T-helper 1 cell treated with Interleukin-12 subunit alpha and Interleukin-12 subunit beta and Interleukin-4 antibody, amounts not matched to agents 30 ng/mL and 1 ng/mL, for 36 hours (primary cell): ENCODE measurements around the gene RAB35. TPM values are rescaled to one million over a fixed set of nuclear protein-coding genes. Genes with fewer than 3 reads are reported as not detected.

Experiments used
- intact Hi-C: fragments of 100-400 bp; cut with micrococcal nuclease; formaldehyde crosslinking; loops from one replicate; pipeline ENCODE4 v1.15.1; 2024
- total RNA-seq: library from RNA; stranded (reverse); gene quantifications from 2 replicates; pipeline ENCODE4 v1.2.3, GENCODE V29; 2022

The RAB35 gene
- total RNA-seq, 1 donor from 2014 or later = 96.6 TPM

DNA sequence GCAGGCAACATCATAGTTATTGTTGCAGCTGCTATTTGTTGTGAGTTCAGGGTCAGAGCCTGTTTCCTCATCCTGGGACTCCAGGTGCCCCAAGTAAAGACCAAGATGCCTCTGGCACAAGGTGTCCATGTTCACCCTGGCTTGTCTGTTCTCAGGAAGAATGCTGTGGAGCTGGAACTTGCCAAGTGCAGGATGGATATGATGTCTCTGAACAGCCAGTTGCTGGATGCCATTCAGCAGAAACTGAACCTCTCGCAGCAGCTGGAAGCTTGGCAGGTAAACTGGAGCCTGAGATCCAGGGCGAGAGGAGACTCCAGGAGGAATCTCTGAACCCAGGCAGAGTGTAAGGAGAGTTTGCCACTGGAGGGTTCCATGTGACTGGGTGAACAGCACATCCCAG is 26.8 kb downstream of the RAB35 start:
- intact Hi-C loops = no loop called here

DNA sequence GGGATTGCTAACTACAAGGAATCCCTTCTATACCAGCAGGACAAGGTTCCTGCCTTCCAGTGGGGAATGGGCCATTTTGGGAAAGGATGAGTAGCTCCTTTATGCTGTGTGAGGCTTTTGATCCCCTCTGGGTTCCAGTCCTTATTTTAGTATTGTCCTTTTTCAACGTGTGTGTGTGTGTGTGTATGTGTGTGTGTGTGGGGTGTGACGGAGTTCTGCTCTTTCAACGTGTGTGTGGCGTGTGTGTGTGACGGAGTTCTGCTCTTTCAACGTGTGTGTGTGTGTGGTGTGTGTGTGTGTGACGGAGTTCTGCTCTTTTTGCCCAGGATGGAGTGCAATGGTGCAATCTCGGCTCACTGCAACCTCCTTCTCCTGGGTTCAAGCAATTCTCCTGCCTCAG is 27.4 kb downstream of the RAB35 start:
- intact Hi-C loops = no loop called here

DNA sequence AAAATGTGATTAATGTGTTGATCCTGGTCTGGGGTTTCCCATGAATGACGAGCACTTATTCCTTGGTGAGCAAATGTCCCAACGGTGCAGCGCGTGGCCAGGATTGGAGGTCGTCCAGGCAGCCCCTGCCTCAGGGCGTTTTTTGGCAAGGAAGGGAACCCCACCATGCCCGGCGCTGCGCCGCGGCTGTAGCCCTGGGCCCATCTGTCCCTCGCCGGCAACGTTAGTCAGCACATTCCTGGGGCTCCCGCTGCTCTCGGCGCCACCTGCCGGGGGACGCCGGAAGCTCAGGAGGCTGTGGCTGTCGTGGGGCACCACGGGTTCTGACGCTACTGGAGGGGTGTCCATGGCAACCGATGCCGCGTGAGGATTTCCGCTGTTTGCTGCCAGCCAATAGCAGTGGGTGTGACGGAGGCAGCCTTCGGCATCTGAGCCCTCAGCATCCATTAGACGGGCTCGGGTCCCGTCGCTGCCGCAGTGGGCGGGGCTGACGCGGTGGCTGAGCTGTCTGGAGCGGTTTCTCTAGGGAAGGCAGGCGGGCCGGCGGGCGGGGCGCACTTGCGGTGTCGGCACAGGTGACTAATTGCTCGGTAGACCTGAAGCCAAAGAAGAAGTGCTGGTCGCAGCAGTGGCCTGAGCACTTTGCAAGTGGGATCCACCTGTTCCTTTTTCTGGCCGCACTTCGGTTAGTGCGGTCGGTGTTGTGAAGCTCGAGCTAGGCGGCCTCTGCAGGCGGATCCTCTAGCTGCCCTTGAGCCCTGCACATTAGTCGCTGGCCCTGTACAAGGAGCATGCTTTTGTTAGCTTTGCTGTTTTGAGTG is 29.5 kb downstream of the RAB35 start:
- intact Hi-C loops = loop anchor here (1.0 kb wide), 13 partner anchors 29 to 420 kb away; partner anchors contain the start of genes CIT, RAB35 and RPLP0

DNA sequence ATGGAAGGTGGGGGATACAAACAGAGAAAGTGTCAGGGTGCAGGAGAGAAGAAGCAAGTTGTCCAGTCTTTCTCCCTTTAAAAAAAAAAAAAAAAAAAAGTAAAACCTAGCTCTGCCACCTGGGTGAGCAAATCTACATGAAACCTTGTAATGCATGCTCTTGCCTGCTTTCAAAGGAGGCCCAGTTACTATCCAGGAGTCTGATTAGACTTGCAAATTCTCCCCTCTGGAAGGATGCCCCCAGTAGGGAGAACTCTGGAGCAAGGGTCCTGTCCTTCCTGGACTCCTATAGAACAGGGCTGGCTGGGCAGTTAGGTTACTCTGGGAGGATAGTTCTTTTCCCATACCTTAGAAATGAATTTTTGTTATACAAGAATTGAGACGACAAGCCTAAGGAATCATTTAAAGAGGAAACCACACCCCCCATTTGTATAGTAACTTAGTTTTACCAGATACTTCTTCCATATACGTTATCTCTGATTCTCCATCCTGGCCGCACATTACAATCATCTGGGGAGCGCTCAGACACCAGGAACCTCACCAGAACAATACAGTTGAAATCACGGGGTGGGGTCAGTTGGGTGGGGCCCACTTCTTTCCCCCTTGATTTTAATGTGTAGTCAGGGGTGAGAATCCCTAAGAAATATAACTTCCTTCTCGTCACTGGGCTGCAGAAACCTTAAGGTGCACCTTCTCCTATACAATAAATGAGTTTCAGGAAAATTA is 30.5 kb downstream of the RAB35 start:
- intact Hi-C loops = no loop called here

DNA sequence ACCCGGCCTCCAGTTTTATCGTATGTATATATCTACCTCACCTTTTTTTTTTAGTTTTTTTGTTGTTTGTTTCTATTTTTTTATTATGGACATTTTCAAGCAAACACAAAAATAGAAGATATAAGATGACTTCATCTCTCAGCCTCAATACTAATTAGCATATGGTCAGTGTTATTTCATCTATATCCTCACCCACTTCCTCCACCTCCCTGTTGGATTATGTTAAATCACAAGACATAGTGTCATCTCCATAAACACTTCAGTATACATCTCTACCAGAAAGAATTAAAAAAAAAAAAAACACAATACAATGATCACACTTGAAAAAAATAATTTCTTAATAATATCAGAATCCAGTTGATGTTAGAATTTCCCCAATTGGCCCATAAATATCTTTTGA is 34.9 kb downstream of the RAB35 start:
- intact Hi-C loops = no loop called here

DNA sequence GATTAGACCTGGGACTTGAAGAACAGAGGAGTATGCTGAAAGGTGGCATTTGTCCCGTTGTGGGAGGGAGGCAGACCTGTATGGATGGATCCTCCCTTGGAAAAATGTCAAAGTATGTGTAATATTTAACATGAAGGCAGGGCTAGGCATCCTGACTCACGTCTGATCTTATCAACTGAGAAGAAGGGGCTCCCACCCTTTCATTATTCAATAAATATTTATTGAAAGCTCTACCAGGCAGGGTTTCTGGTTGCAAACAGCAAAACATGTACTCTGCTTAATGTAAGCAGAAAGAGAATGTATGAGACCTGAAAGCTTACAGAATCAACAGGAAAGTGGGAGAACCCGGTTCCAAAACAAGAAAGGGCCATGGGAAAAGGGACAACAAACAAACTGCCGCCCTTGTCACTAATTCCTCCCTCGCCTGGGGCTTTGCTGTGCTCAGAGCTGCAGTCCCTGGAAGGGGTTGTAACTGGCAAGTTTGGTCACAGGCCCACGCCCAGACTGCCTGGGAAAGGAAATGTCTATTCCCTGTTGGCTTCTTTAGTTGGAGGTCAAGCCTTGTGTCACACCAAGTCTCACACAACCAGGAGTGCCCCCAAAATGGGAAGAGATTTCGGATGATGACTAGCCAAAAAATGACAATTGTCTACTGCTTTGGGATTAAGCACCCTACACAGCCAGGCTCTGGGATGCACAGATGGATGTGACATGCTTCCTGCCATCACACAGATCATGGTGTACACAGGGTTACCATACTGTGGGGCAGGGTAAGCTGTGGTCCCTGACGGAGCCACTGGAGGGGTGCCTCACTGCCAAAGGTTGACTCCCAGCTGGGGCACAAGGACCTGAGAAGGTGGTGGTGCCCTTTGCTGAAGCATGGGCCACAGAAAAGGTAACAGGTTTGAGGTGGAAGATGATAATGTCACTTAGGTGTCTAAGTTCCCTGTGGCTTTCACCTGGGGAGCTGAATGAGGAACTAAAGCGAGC is 36.8 kb downstream of the RAB35 start:
- intact Hi-C loops = no loop called here

DNA sequence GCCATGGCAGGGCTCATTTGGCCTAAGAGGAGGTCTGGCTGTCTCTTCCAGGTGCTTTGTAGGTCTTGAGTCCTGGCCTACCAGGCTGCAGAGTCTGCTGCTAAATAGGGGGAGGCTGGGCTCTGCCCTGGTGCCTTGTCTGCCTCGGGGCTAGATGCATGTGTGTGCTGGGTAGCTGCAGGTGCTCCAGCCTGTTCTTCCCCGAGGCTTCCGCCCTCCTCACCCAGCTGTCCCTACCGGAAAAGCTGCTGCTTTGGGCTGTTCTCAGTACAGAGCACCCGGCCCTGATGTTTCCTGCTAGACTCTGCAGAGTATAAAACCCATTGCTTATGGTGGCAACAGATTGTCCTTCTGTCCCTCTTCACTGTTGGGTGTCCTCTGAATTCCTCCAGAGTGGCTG is 37.7 kb downstream of the RAB35 start:
- intact Hi-C loops = no loop called here

DNA sequence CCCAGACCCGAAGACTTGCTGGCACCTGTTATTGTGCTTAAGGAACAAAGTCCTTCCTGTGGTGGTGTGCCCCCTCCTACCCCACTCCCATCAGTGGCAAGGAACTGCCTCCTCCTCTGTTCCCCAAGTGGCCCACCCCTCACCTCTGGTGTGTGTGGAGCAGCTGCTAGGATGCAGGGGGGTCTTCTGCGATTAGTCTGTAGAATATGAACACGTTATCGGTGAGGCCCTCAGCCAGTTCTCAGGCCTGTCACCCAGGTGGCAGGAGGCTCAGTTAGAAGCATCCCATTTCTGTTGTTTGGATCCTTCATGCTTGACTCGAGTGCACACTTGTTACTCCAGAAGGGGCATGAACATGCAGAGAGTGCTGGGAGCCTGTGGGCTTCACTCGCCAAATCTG is 39.3 kb downstream of the RAB35 start:
- intact Hi-C loops = no loop called here

DNA sequence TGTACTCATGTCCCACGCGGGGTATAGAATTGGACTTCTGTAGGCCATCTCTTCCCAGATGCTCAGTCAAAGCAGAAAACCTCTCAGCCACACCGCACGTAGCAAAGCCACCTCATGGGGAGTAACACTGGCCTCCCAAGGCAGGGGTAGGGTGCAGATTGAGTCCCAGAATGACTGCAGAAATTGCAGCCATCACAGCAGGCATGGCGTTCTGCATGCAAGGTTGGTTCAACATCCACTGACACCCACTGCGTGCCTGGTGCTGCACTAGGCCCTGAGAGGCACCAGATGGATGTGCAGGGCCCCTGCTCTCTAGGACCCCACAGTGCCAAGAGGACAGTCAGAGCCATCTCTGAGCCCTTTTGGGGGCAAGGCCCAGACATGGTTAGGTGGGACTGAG is 39.9 kb downstream of the RAB35 start:
- intact Hi-C loops = no loop called here

DNA sequence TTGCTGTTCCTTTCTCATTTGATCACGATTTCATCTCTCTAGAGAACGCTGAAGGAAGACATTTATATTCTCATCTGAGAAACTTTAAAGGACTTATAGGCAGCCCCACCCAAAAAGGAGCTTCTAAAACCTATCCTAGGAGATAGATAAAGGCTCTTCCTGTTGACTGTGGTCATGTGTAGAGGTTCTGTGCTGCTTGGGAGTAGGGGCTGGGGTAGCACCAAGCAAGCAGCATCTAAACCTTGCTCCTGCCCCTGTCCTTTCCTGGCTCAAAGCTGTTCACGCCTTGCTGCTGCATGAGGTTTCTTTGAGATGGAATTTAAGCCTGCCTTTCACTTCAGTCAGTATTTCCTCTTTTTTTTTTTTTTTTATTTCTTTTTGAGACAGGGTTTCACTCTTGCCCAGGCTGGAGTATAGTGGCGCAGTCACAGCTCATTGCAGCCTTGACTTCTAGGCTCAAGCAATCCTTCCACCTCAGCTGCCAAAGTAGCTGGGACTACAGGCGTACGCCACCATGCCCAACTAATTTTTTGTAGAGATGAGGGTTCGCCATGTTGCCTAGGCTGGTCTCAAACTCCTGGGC is 41.4 kb downstream of the RAB35 start:
- intact Hi-C loops = no loop called here

DNA sequence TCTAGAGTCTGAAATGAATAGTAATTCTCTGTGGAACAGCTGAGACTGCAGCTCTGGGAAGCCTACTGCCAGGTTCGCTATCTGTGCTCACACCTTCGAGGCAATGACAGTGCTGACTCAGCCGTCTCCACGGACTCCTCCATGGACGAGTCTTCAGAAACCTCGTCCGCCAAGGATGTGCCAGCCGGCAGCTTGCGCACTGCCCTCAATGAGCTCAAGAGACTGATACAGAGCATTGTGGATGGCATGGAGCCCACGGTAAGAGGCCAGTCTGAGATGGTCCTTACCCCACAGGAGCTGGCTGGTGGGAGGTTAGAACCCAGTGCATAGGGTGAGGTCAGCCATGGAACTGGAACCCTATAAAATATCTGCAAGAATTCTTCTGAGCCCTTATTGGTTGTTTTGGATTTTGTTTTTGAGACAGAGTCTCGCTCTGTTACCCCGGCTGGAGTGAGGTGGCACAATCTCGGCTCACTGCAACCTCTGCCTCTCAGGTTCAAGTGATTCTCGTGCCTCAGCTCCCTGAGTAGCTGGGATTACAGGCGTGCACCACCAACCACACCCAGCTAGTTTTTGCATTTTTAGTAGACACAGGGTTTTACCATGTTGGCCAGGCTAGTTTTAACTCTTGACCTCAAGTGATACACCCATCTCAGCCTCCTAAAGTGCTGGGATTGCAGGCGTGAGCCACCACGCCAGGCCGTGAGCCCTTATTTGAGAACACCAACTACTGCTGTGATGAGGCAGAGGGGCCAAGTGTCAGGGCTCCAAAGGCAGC is 43.9 kb downstream of the RAB35 start:
- intact Hi-C loops = no loop called here

DNA sequence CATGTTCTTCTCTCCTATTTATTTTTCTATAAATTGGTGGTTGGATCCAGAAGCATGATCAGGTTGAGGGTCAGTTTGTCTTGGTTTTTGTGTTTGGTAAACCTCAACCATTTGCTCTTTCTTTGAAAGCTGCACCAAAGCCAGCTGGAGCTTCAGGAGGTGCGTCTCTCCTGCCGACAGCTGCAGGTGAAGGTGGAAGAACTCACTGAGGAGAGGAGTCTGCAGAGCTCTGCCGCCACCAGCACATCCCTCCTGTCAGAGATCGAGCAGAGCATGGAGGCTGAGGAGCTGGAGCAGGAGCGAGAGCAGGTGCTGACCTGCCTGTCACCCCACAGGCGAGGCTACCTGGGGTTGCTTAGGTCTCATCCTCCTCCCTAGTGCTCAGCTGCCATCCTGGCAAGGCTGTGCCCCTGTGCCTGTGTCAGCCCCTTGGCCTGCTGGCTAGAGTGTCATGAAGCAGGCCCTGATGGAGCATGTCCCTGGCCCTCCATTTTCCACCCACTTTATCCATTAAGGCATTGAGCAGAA is 45.0 kb downstream of the RAB35 start:
- intact Hi-C loops = no loop called here

DNA sequence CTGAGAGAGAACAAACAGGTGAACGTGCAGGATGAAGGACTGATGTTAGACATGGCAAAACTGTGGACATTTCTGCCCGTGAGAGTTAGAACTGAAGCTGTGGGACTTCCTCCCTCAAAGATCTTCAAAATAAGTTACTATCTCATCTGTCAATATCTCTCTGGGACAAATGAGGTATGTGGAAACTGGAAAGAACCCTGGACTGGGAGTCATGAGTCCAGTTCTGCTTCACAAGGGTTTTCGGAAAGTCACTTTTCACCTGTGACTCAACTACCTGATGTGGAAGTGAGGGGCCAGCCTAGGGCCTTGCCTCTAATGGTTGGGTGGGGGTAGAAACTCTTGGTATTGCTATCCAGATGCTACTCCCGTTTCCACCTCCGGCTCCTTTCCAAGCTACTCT is 47.3 kb downstream of the RAB35 start:
- intact Hi-C loops = no loop called here

DNA sequence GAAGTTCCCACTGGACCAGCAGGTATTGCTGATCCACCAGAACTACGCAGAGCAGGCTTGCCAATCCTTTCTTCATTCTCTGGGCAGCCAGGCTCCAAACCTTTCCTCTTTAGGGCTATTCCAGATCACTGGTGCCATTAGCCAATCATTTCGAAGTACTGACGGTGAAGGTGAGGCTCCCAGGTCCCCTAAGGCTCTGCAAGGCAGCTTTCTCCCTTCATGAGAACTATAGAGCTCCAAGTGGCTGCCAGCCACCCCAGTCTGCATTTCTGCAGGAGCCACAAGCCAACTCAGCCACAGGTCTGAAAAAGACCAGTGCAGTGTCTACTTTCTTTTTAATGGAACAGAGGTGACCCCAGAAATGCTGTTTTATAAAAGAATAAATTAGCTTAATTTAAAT is 48.7 kb downstream of the RAB35 start:
- intact Hi-C loops = no loop called here

DNA sequence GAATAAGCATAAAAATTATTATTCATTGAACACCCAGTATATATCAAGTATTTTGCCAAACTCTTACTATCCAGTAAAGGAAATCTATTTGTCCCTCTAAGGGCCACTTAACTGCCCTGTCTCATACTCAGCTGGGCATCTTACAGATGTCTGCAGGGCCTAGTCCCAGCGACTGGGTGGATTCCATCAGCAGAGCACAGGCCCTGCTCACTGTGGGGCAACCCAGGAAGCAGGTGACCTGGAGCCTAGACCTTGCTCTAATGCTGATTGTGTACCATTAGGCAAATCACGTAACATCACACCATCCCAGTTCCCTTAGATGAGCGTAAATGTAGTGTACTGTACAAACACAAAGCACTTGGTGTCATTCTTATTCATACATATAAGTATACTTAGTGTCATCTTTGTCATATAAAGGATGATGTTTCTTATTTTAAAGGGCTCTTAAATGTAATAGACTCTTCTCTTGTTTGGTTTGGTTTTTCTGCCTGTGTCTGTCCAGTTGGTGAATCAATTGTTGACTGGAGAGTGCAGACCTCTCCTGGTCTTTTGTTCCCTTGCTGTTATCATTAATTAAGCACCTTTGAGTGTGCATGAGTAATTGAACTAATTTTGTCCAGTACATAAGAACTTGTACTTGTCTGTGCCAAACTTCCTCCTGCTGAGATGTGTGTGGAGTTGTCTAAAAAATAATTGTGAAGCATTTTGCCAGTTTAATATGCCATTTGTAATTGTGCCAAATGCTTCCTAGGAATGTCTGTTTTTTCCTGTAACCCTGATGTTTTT is 49.3 kb downstream of the RAB35 start:
- intact Hi-C loops = no loop called here

DNA sequence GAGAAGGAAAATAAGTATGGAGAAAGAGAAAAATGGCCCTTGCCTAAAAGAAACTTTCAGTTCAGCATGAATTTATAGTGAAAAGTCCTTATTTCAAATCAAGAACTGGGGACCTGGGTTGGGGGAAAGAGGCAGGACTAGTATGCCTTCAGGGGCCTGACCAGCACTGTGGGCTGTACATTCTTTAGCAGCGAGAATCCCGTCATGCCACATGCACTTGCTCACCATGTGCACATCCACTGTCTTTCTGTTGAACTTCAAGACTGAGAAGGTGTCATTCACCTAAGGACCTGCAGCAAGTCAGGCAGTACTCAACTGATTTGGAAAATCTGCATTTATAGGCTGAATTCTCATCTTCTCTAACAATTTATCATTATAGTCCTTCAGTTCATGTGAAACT is 50.2 kb downstream of the RAB35 start:
- intact Hi-C loops = no loop called here

DNA sequence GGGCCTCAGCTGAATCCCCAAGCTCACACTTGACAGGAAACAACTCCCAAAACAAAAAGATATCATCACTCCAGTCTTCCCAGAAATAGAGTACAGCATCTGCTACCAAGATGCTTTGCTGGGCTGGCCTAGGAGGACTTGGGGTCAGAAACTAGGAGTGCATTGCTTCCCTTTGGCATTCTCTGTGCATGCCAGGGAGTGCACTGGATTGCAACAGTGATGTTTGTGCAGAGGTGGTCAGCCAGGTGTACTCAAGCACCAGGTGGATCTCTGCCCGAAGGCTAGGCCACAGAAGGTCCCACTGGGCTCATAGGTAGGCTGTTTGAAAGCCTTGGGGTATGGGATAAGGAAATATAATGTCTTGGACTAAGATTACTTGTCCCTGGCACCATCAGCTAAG is 51.1 kb downstream of the RAB35 start:
- intact Hi-C loops = no loop called here

DNA sequence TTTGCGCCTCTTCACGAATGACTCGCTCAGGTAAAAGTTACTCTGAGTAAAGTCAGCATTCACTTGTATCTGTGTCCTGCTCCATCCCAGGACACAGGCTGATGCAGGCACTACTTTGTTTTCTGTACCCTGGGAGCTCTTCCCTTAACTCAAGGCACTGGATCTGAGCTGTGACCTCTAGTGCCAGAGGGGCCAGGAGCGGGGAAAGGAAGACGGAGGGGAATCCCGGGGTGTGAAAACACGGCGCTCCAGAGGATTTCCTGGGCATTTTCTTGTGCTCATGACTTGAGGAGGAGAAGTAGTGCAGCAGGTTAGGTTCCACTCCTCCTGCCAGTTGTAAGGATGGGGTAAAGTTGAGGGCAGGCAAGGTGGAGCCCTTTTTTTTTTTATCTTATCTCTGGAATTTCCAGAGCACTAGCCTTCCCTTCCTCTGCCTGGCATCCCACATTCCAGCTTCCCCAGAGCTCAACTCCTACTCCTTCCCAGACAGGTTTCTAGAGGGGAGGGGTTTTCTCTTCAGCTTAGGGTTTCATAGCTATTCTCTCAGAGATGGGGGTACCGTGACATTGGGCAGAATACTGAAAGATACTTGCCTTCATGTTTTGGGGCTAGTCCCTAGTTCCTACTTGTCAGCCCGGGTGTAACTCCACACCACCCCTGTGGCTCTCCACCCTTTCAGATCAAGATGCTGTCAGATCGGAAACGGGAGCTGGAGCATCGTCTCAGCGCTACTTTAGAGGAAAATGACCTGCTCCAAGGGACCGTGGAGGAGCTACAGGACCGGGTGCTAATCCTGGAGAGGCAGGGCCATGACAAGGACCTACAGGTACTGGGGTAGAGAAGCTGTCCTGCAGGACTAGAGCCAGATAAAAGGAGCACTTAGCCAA is 52.3 kb downstream of the RAB35 start:
- intact Hi-C loops = no loop called here
